NOMO-1 (cell line): Measurements from ENCODE around the gene DNAI1.
"Not testable (repeated sequence)": the region's sequence is repeated elsewhere in the genome, so short reads cannot be mapped to it uniquely, and the experiment has no call there.

Experiments used
- DNase-seq, 2 experiments: peaks; one replicate each; lab custom pipeline; 2025; ENCODE audit not compliant: unreplicated experiment in 2 of 2; lab: John Stamatoyannopoulos, UW

The DNAI1 gene

DNA sequence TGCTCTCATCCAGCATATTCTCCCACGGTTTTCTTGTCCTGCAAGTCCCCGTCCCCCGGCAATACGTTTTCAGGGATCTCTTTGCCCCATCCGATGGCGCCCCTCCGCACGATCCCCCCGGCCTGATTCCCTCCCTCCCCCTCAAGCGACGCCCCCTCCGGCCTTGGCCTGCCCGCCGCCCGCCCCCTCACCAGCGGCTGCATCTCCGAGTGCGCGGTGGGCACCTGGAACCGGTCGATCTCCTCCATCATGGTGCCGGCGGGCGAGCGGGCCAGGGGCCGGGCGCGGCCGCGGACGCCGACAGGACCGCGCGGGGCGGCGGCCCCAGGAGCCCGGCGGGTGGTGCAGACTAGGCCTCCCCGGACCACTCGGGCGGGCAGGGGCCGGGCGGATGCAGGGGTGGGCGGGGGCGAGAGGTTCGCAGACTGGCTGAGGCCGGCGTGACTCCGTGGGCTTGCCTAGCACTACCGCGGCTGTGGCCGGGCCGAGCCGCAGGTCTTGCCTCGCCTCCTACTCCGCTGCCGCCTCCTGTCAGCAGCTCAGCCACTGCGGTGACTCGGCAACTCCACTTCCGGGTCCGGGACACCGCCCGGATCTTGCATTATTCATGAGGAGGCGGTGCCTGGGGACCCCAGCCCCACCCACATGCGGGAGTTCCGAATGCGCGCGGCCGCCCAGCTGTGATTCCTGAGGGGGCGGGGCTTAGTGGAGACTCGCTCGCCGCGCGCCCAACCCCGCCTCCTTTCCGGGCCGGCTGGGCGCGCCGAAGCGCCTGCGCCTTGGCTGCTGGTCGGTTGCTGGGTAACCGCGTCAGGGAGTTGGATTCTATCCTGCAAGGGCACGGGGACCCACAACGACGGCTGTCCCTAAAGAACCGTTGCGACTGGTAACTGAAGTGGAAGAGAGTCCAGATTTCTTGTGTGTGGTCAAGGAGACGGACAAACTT, at the start of gene DNAI1, which contains the start of gene FAM219A:
DNAI1 (plus strand) TSS at position 793 of the 946 bp plus-strand sequence. CDS start 201 bp downstream, outside the sequence.
FAM219A (minus strand) TSS at position 558 of the 946 bp plus-strand sequence; CDS start at position 251, 307 bp downstream.
- peak; percentile 99 for DNase-seq

DNA sequence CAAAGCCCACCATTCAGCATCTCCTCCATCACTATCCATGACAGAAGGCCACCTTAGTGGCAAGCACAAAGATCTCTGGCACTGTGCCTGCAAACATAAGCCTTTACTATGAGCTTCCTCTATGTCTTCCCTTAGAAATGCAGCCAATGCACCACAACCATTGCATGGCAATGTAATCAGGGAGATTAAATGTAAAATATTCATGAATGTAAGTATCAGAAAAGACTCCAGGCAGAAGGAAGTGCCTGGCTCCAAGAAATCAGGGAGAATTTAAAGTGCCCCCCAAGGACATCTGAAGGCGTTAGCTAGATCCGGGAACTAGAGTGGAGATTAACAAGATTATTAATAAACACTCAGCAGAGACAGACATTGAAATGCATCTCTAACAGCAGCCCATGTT, 49.5 kb upstream of the DNAI1 start:
- no peak for DNase-seq

DNA sequence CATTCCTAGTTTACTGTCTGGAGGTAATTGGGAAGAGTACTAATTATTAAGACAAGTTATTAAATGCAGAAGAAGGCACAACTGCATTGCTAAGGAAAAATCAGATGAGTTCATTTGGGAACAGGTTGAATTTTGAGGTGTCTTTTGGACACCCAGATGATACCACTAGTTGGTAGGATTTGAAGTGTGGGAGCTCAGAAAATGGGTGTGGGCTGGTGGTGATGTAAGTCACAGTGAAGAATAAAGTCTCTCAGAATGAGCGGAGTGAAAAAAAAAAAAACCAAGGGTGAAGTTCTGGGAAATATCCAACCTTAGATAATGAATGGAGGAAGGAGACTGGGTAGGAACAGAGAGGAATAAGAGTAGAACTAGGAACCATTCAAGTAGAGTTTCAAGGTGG, 46.3 kb upstream of the DNAI1 start:
- DNase-seq = no peak

GRCh38 chr9:34413231-34413852, 45.3 kb upstream of the DNAI1 start:
- DNase-seq = peak; percentile 53

GRCh38 chr9:34417734-34418133, 40.9 kb upstream of the DNAI1 start:
- no peak for DNase-seq

DNA sequence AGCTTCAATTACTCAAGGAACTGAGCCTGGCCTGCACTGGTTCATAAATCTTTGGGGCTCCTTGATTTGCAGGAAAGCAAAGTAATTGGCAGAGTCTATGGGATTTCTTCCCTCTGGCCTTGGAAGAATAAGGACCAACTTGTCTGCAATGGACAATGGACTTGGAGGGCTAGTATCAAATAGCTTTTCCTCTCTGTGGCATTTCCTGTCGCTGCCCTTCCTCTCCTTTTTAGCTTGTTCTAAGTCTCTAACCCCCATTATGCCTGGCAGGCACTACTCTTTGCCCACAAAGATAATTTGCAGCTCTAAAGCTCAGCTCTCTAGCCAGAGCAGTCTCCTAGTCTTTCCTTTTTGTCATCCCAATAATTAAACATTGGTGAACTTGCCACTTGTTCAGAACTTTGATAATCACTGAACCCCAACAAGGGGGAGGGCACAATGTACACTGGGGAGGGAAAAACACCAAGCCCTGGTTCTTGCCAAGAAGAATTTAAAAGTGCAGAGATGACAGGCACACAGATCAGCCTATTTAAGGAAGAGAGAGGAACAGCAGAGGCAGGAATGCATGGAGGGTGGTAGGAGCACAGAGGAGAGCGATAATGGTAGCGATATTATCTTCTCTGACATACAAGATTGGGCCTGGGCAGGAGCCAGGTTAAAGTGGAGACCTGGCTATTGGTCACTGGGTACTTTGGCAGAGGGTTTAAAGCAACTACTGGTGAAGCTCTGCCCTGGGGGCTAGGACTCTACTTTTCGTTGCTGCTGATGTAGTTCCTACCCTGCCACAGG, 38.7 kb upstream of the DNAI1 start:
- DNase-seq = no peak

GRCh38 chr9:34426347-34427074, 32.1 kb upstream of the DNAI1 start:
- no peak for DNase-seq

GRCh38 chr9:34428325-34428958, 30.2 kb upstream of the DNAI1 start:
- DNase-seq = no peak

DNA sequence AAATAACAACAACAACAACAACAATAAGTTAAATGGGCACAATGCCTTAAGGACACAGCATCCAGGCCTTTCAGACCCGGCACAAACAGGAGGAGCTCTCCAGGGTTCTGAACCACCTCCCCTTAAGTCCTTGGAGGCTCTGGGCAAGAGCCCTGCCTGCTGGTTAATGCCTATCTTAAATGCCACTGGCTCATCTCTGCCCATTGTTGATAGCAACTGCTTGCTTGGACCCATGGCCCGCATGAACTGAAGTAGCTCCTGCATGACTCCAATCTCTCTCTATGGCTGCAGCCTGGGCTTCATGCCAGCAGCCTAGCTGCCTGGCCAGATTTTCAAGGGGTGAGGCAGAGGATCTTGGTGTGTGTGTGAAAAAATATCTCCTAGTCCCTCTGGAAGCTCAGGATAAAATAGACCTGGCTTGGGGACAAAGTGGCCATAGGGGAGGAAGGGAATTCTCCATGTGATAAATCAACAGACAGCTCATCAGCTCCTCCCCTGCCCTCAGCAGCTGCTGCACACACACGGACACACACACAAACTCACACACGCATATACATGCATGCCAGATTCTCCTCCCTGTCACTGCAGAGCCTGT, 27.7 kb upstream of the DNAI1 start:
- peak; percentile 39 to 48 for DNase-seq

- no peak for DNase-seq
Measured at GRCh38 chr9:34431667-34432066, 26.9 kb upstream of the DNAI1 start.

- DNase-seq = peak; percentile 65 to 69
Measured at GRCh38 chr9:34437006-34437925, 21.3 kb upstream of the DNAI1 start.

DNA sequence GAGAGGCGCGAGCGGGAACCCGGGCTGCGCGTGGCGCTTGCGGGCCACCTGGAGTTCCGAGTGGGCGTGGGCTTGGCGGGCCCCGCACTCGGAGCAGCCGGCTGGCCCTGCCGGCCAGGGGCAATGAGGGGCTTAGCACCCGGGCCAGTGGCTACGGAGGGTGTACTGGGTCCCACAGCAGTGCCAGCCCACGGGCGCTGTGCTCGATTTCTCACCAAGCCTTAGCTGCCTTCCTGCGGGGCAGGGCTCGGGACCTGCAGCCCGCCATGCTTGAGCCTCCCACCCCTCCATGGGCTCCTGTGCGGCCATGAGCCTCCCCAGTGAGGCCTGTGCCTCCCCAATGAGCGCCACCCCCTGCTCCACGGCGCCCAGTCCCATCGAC, 20.7 kb upstream of the DNAI1 start:
- not testable (repeated sequence) for DNase-seq

GRCh38 chr9:34438465-34438864, 20.1 kb upstream of the DNAI1 start:
- DNase-seq = not testable (repeated sequence)

- no peak for DNase-seq
Measured at GRCh38 chr9:34440017-34440416, 18.6 kb upstream of the DNAI1 start.

DNA sequence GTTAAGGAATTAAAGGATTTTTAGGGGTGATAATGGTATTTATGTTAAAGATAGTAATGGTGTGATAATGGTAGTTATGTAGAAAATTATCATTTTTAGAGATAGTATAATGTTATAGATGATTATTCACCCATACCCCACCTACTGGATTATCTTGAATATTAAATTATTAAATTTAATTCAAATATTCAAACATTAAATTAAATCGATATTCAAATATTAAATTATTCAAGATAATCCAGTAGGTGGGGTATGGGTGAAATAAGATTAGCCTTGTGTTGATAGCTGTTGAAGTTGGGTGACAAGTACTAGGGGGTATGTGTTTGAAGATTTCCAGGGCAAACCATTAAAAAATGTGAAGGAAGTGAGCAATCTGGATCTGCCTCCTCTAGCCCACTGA, 15.8 kb upstream of the DNAI1 start:
- DNase-seq = no peak

GRCh38 chr9:34443533-34443932, 15.1 kb upstream of the DNAI1 start:
- DNase-seq = no peak

DNA sequence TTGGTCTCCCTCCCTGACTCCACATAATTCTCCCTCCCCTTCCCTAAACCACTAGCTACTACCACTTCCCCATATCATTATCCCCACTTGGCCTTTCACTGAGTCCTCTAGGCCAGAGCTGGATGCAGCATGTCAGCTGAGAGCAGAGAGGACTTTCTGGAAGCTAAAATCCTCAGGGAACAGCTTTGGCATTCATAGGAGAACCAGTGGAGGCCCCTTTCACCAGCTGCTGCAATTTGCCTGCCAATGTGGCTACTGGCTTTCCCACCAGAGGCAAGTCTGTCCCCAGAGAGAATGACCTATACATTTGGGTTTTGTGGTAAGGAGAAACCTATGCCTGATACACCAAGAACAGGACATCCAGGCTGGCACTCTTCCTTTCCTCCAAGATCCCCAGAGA, 14.6 kb upstream of the DNAI1 start:
- DNase-seq = no peak

- no peak for DNase-seq
Measured at GRCh38 chr9:34446468-34446891, 12.1 kb upstream of the DNAI1 start.
